B cell (primary cell): Measurements from ENCODE around the gene MEGF11. TPM values are rescaled to one million over a fixed set of nuclear protein-coding genes. Genes with fewer than 3 reads are reported as not detected.

Source experiments
- ATAC-seq: fragments of 200-7000 bp; cut with Tn5 transposase; one replicate; pipeline ENCODE4 v1.10.0; 2021; ENCODE audit warnings: low read depth, mild to moderate bottlenecking, moderate number of reproducible peaks, moderate library complexity
- CTCF ChIA-PET: fragments of 350-600 bp; sonication (Branson Sonifier 250); formaldehyde crosslinking; loops from one replicate; lab custom pipeline; 2021; ENCODE audit warnings: antibody characterized with exemption, inconsistent platforms; lab: Charles Lee
- POLR2A ChIA-PET: fragments of 350-600 bp; sonication (Branson Sonifier 250); formaldehyde crosslinking; loops from one replicate; lab custom pipeline; 2021; ENCODE audit warnings: antibody characterized with exemption; lab: Charles Lee
- DNase-seq: peaks from one replicate; pipeline ENCODE4 v3.0.0; 2013
- H2AFZ ChIP-seq: 2 replicates; pipeline ENCODE4 v1.6.1; 2012; ENCODE audit warnings: mild to moderate bottlenecking, low read depth, low read length; ENCODE audit not compliant: insufficient read depth, poor library complexity, severe bottlenecking
- H3K27ac ChIP-seq, 2 donors: 1 replicate in 1 of 2; 2 replicates in 1 of 2; pipeline ENCODE4 v1.5.1; 2012 to 2013; ENCODE audit warnings: low read length in 2 of 2, mild to moderate bottlenecking in 2 of 2, moderate library complexity in 1 of 2
- H3K27me3 ChIP-seq, 4 experiments: fragments of 200-600 bp in 1 of 4; sonication (generic) in 1 of 4; replicated peaks in 1 of 4; 1 replicate in 2 of 4; 2 replicates in 2 of 4; pipeline versions ENCODE4 v1.6.1 to v1.7.0; 2013 to 2016; ENCODE audit warnings: low read length in 3 of 4, mild to moderate bottlenecking in 2 of 4, mixed read lengths in 1 of 4, moderate library complexity in 1 of 4; ENCODE audit not compliant: insufficient read depth in 4 of 4, control insufficient read depth in 3 of 4; ENCODE audit errors: control extremely low read depth in 1 of 4
- H3K36me3 ChIP-seq, 2 experiments: replicated peaks in 1 of 2; 1 replicate in 1 of 2; 2 replicates in 1 of 2; pipeline versions ENCODE4 v1.6.1 to v1.7.1; 2013; ENCODE audit warnings: low read length in 1 of 2; ENCODE audit not compliant: insufficient read depth in 2 of 2, control insufficient read depth in 1 of 2; ENCODE audit errors: control extremely low read depth in 1 of 2, extremely low read depth in 1 of 2
- H3K4me1 ChIP-seq, 2 donors: fragments of 200-600 bp in 1 of 2; sonication (generic) in 1 of 2; 1 replicate in 1 of 2; 2 replicates in 1 of 2; pipeline versions ENCODE4 v1.5.1 to v1.6.1; 2013 to 2017; ENCODE audit warnings: low read length in 2 of 2; ENCODE audit not compliant: control insufficient read depth in 2 of 2, insufficient read depth in 2 of 2
- H3K4me2 ChIP-seq: replicated peaks from 2 replicates; pipeline ENCODE3; 2012; ENCODE audit warnings: mild to moderate bottlenecking, low read depth, low read length; ENCODE audit not compliant: poor library complexity, severe bottlenecking
- H3K4me3 ChIP-seq, 5 experiments: fragments of 200-600 bp in 1 of 5; sonication (generic) in 1 of 5; 1 replicate in 3 of 5; 2 replicates in 2 of 5; pipeline versions ENCODE4 v1.5.1 to v1.7.0; 2011 to 2016; ENCODE audit warnings: low read length in 4 of 5, mild to moderate bottlenecking in 4 of 5, low read depth in 2 of 5, control low read depth in 1 of 5, moderate library complexity in 1 of 5; ENCODE audit not compliant: insufficient read depth in 1 of 5; ENCODE audit errors: control extremely low read depth in 1 of 5, extremely low read depth in 1 of 5
- H3K79me2 ChIP-seq: fragments of 200-600 bp; sonication (generic); one replicate; pipeline ENCODE4 v1.6.0; 2016; ENCODE audit warnings: low read length; ENCODE audit not compliant: control insufficient read depth, insufficient read depth
- H3K9ac ChIP-seq: fragments of 200-600 bp; sonication (generic); 2 replicates; pipeline ENCODE4 v1.6.1; 2017; ENCODE audit warnings: mild to moderate bottlenecking, low read length, moderate library complexity
- H3K9me3 ChIP-seq, 3 donors: one replicate each; pipeline versions ENCODE4 v1.6.1 to v1.7.1; 2013; ENCODE audit warnings: low read length in 2 of 3; ENCODE audit not compliant: control insufficient read depth in 2 of 3, insufficient read depth in 1 of 3; ENCODE audit errors: control extremely low read depth in 1 of 3
- H4K20me1 ChIP-seq: 2 replicates; pipeline ENCODE4 v1.6.0; 2012; ENCODE audit warnings: mild to moderate bottlenecking, low read length; ENCODE audit not compliant: insufficient read depth, control insufficient read depth, poor library complexity, severe bottlenecking
- H3K27ac Mint-ChIP-seq: one replicate; pipeline ENCODE4 v1.8.0; 2021; ENCODE audit warnings: mixed read lengths
- H3K27me3 Mint-ChIP-seq: one replicate; pipeline ENCODE4 v1.8.0; 2021; ENCODE audit warnings: mixed read lengths
- H3K4me1 Mint-ChIP-seq: one replicate; pipeline ENCODE4 v1.8.0; 2021; ENCODE audit warnings: mixed read lengths
- H3K4me3 Mint-ChIP-seq: one replicate; pipeline ENCODE4 v1.8.0; 2021; ENCODE audit warnings: mixed read lengths
- H3K9me3 Mint-ChIP-seq: one replicate; pipeline ENCODE4 v1.8.0; 2022; ENCODE audit warnings: mixed read lengths; ENCODE audit not compliant: insufficient read depth
- CTCF ChIP-seq: fragments of 200-600 bp; IDR thresholded peaks from one replicate; pipeline ENCODE4 v1.8.0; 2022; ENCODE audit warnings: antibody characterized with exemption, mild to moderate bottlenecking
- EZH2 ChIP-seq: IDR thresholded peaks from 2 replicates; pipeline ENCODE4 v1.6.1; 2012; ENCODE audit warnings: borderline replicate concordance, low read depth, mild to moderate bottlenecking, moderate library complexity, low read length; ENCODE audit not compliant: insufficient read depth, poor library complexity, severe bottlenecking
- WGBS: methylation state at CpG from one replicate; pipeline ENCODE4 v1.1.5; 2013; ENCODE audit warnings: missing lambda C conversion rate; ENCODE audit not compliant: insufficient coverage; 5-methylcytosine and 5-hydroxymethylcytosine counted together
- intact Hi-C: fragments of 100-400 bp; cut with micrococcal nuclease; formaldehyde crosslinking; loops from one replicate; pipeline ENCODE4 v1.10.0; 2022
- polyA plus RNA-seq: library from polyadenylated mRNA; depleted of rRNA; stranded (reverse); fragments of >200 nt; gene quantifications from 2 replicates; pipeline ENCODE4 v1.2.3, GENCODE V29; 2012
- total RNA-seq, 2 donors: library from RNA; stranded (reverse); fragments of 120-200 nt in 1 of 2; gene quantifications; 1 replicate in 1 of 2; 2 replicates in 1 of 2; pipeline versions ENCODE4 v1.2.3 to v1.2.4, GENCODE V29; 2013 to 2022

The MEGF11 gene
- total and polyA plus RNA-seq, 2 donors (not counting 1 experiment from before 2014, with no cell fraction given): 0.04 to 0.34 TPM

GRCh38 chr15:65944404-65944803, 309.1 kb downstream of the MEGF11 start:
- no peak for ATAC-seq
- no peaks in the 10 kb centered on the region for H3K9me3 Mint-ChIP-seq
- DNase-seq: no peak
- no peak overlapping the region for H3K4me3 Mint-ChIP-seq
- Histone ChIP-seq H3K9me3 (no peaks in the 10 kb centered on the region), H3K27me3 (no peaks in the 10 kb centered on the region), H2AFZ (no peak overlapping the region), H3K79me2 (no peaks in the 10 kb centered on the region), H3K4me1 (no peaks in the 10 kb centered on the region), H4K20me1 (no peaks in the 10 kb centered on the region), H3K9ac (no peak overlapping the region), H3K36me3 (no peaks in the 10 kb centered on the region), H3K27ac (no peak overlapping the region), H3K4me2 (no peak overlapping the region), H3K4me3 (no peak overlapping the region)
- CTCF ChIA-PET: no interaction called here
- H3K27ac Mint-ChIP-seq: no peak overlapping the region
- intact Hi-C loops: no loop called here
- POLR2A ChIA-PET: no interaction called here
- TF ChIP-seq CTCF: no peak
- TF ChIP-seq EZH2: no peak
- peaks cover 6% of the 10 kb centered on the region for H3K27me3 Mint-ChIP-seq
- no peaks in the 10 kb centered on the region for H3K4me1 Mint-ChIP-seq
- WGBS: 89% methylated on average over 3 of the region's 3 CpGs

- TF ChIP-seq CTCF (no peak), EZH2 (no peak)
- Mint-ChIP-seq H3K27ac (no peak overlapping the region), H3K27me3 (no peaks in the 10 kb centered on the region), H3K9me3 (no peaks in the 10 kb centered on the region), H3K4me3 (no peak overlapping the region), H3K4me1 (no peaks in the 10 kb centered on the region)
- Histone ChIP-seq H3K36me3 (no peaks in the 10 kb centered on the region), H3K4me3 (no peak overlapping the region), H2AFZ (no peak overlapping the region), H3K4me1 (no peaks in the 10 kb centered on the region), H3K27ac (no peak overlapping the region), H3K9ac (no peak overlapping the region), H3K79me2 (no peaks in the 10 kb centered on the region), H4K20me1 (no peaks in the 10 kb centered on the region), H3K4me2 (no peak overlapping the region), H3K27me3 (no peaks in the 10 kb centered on the region), H3K9me3 (no peaks in the 10 kb centered on the region)
- DNase-seq: no peak
- ChIA-PET POLR2A (no interaction called here), CTCF (no interaction called here)
- intact Hi-C loops: no loop called here
- WGBS: 55% methylated on average over 2 of the region's 4 CpGs
- no peak for ATAC-seq
Observed at GRCh38 chr15:65942436-65942835, 311.1 kb downstream of the MEGF11 start.
